HS-27A (cell line): ENCODE results near the gene CENPK.
"Not testable (repeated sequence)": the region's sequence is repeated elsewhere in the genome, so short reads cannot be mapped to it uniquely, and the experiment has no call there.

ENCODE experiments used
- DNase-seq: peaks from one replicate; pipeline ENCODE4 v3.0.0-alpha.2; 2012; ENCODE audit warnings: low read depth, missing footprints

Gene CENPK

GRCh38 chr5:65562731-65563701, at the start of gene CENPK, which contains the start of gene PPWD1:
Gene CENPK, minus strand, starts transcription at chr5:65563168. Its CDS starts 8,261 bp downstream, at chr5:65554907.
Gene PPWD1, plus strand, starts transcription at chr5:65563296. Its CDS starts 15 bp downstream, at chr5:65563311.
- DNase-seq = peak; percentile 68

- no peak for DNase-seq
Measured at GRCh38 chr5:65612298-65612907, 49.4 kb upstream of the CENPK start.

GRCh38 chr5:65611524-65611923, 48.6 kb upstream of the CENPK start:
- no peak for DNase-seq

GRCh38 chr5:65601761-65602160, 38.8 kb upstream of the CENPK start:
- DNase-seq = not testable (repeated sequence)

GRCh38 chr5:65588694-65589093, 25.7 kb upstream of the CENPK start:
- no peak for DNase-seq

GRCh38 chr5:65577141-65577540, 14.2 kb upstream of the CENPK start:
- no peak for DNase-seq

GRCh38 chr5:65570598-65571226, 7.7 kb upstream of the CENPK start:
- no peak for DNase-seq

- DNase-seq = no peak
Measured at GRCh38 chr5:65566505-65566904, 3.5 kb upstream of the CENPK start.

- DNase-seq = no peak
Measured at GRCh38 chr5:65563777-65564176, 809 bp upstream of the CENPK start.

GRCh38 chr5:65556718-65557117, 6.2 kb downstream of the CENPK start:
- no peak for DNase-seq

- DNase-seq = no peak
Measured at GRCh38 chr5:65556181-65556580, 6.8 kb downstream of the CENPK start.

GRCh38 chr5:65555287-65555686, 7.7 kb downstream of the CENPK start:
- no peak for DNase-seq

GRCh38 chr5:65553941-65554340, 9.0 kb downstream of the CENPK start:
- no peak for DNase-seq

GRCh38 chr5:65548281-65548680, 14.7 kb downstream of the CENPK start:
- no peak for DNase-seq

GRCh38 chr5:65546141-65546540, 16.8 kb downstream of the CENPK start:
- no peak for DNase-seq

- DNase-seq = no peak
Measured at GRCh38 chr5:65544473-65544872, 18.5 kb downstream of the CENPK start.

- DNase-seq = no peak
Measured at GRCh38 chr5:65539827-65540226, 23.1 kb downstream of the CENPK start.

GRCh38 chr5:65535529-65535987, 27.4 kb downstream of the CENPK start:
- no peak for DNase-seq

- DNase-seq = no peak
Measured at GRCh38 chr5:65530904-65531303, 32.1 kb downstream of the CENPK start.

- DNase-seq = no peak
Measured at GRCh38 chr5:65525726-65526125, 37.2 kb downstream of the CENPK start.

GRCh38 chr5:65512170-65512937, 50.6 kb downstream of the CENPK start:
- no peak for DNase-seq

GRCh38 chr5:65508978-65509377, 54.0 kb downstream of the CENPK start:
- no peak for DNase-seq
